Measurements from ENCODE around the gene GPNMB. TPM values are rescaled to one million over a fixed set of nuclear protein-coding genes. Genes with fewer than 3 reads are reported as not detected.
A peak's percentile ranks its signal among the peaks of the same experiment; 100 is the strongest.
"Not testable (repeated sequence)": the region's sequence is repeated elsewhere in the genome, so short reads cannot be mapped to it uniquely, and the experiment has no call there.

GPNMB gene
- total RNA-seq, 1 donor from 2014 or later, result 113 TPM

GRCh38 chr7:23216021-23216420 lies 30.6 kb upstream of the GPNMB start:
- H3K27me3 ChIP-seq, result no peaks in the 10 kb centered on the region

DNA sequence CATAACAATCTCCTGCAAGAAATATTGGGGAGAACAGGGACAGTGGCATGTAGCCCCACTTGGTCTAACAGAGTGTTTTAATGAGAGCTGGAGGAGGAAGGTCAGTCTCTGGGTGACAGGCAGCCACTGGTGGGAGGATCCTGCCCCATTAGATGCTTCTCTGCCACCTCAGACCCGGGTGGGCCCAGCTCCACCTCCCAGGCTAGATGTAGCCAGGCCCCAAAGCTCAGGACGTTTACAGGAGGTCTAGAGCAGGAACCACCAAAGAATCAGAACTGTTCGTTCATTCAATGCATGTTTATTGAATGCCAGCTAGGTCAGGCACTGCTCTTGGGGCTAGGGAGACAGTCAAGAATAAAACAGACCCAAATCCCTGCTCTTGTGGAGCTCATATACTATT lies 28.4 kb upstream of the GPNMB start:
- TF ChIP-seq, protein P1, sequence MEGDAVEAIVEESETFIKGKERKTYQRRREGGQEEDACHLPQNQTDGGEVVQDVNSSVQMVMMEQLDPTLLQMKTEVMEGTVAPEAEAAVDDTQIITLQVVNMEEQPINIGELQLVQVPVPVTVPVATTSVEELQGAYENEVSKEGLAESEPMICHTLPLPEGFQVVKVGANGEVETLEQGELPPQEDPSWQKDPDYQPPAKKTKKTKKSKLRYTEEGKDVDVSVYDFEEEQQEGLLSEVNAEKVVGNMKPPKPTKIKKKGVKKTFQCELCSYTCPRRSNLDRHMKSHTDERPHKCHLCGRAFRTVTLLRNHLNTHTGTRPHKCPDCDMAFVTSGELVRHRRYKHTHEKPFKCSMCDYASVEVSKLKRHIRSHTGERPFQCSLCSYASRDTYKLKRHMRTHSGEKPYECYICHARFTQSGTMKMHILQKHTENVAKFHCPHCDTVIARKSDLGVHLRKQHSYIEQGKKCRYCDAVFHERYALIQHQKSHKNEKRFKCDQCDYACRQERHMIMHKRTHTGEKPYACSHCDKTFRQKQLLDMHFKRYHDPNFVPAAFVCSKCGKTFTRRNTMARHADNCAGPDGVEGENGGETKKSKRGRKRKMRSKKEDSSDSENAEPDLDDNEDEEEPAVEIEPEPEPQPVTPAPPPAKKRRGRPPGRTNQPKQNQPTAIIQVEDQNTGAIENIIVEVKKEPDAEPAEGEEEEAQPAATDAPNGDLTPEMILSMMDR (IDR thresholded peaks at IDR 0.05), result no peak
- peak in 1 of 2 donors; percentile 49 for DNase-seq (ENCODE audit: extremely low spot score in 2 of 2)

More at GRCh38 chr7:23216021-23216420, 30.6 kb upstream of the GPNMB start:
- no peaks in the 10 kb centered on the region for H3K9me3 ChIP-seq
- intact Hi-C loops (cut with DNase I), result no loop called here
- TF ChIP-seq POLR2A (IDR thresholded peaks at IDR 0.05), result no peak
- no peak for TF ChIP-seq POLR2AphosphoS5 (IDR thresholded peaks at IDR 0.05; ENCODE audit: insufficient read depth in 1 of 2, low read depth in 1 of 2)
- TF ChIP-seq, protein P1 (IDR thresholded peaks at IDR 0.05), result no peak
- no peaks in the 10 kb centered on the region for H3K4me1 ChIP-seq
- DNase-seq (ENCODE audit: extremely low spot score in 2 of 2), result no peak
- H3K27ac ChIP-seq, result no peak overlapping the region
- H3K4me3 ChIP-seq, result no peak overlapping the region
- H3K36me3 ChIP-seq, result no peaks in the 10 kb centered on the region

DNA sequence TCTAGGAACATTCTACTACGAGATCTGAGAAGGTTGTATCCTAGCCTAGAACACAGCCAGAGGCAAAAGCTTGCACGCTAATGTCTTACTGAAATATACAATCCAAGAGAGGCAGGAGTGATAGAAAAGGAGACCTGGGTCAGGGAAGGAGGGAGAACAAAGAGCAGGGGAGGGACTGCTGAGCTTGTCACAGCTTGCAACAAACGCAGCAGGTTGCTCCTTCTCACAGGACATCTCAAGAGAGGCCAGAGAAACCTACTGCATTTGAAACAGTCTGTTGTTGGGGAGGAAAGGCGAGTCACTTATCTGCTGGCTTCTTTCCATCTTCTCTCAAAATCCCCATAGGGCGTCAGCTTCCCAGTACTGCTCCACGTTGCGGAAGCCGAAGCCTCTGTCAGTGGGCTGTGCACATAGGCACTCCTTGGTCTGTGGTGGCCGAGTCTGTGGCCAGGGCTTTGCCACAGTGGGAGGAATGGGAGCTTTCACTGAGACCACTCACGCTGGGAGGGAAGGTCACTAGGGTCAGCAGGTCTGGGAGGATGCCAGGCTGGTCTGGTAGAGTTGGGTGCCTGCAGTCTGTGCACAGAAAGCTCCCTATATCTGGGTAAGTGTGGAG lies 25.8 kb upstream of the GPNMB start:
- no peaks in the 10 kb centered on the region for H3K36me3 ChIP-seq
- H3K27me3 ChIP-seq, result no peaks in the 10 kb centered on the region
- no peak overlapping the region for H3K4me3 ChIP-seq
- no peak overlapping the region for H3K27ac ChIP-seq
- no peaks in the 10 kb centered on the region for H3K4me1 ChIP-seq
- intact Hi-C loops (cut with DNase I), result no loop called here
- no peak for TF ChIP-seq POLR2AphosphoS5 (IDR thresholded peaks at IDR 0.05; ENCODE audit: insufficient read depth in 1 of 2, low read depth in 1 of 2)
- TF ChIP-seq, protein P1 (IDR thresholded peaks at IDR 0.05), result no peak
- TF ChIP-seq POLR2A (IDR thresholded peaks at IDR 0.05), result no peak
- DNase-seq (ENCODE audit: extremely low spot score in 2 of 2), result no peak
- no peaks in the 10 kb centered on the region for H3K9me3 ChIP-seq

More for the DNA sequence above, 28.4 kb upstream of the GPNMB start:
- Histone ChIP-seq H3K9me3 (no peaks in the 10 kb centered on the region), H3K27ac (no peak overlapping the region), H3K36me3 (no peaks in the 10 kb centered on the region), H3K4me1 (no peaks in the 10 kb centered on the region), H3K4me3 (no peak overlapping the region), H3K27me3 (no peaks in the 10 kb centered on the region)
- intact Hi-C loops (cut with DNase I), result no loop called here

- no peak for DNase-seq (ENCODE audit: extremely low spot score in 2 of 2)
- Histone ChIP-seq H3K9me3 (no peaks in the 10 kb centered on the region), H3K4me3 (no peak overlapping the region), H3K4me1 (no peaks in the 10 kb centered on the region), H3K36me3 (no peaks in the 10 kb centered on the region), H3K27ac (no peak overlapping the region), H3K27me3 (no peaks in the 10 kb centered on the region)
- TF ChIP-seq POLR2AphosphoS5 (IDR thresholded peaks at IDR 0.05; ENCODE audit: insufficient read depth in 1 of 2, low read depth in 1 of 2) (no peak), POLR2A (IDR thresholded peaks at IDR 0.05) (no peak)
- TF ChIP-seq, protein P1 (IDR thresholded peaks at IDR 0.05), result no peak
- intact Hi-C loops (cut with DNase I), result no loop called here
Observed at GRCh38 chr7:23222439-23223030, 24.0 kb upstream of the GPNMB start.

DNA sequence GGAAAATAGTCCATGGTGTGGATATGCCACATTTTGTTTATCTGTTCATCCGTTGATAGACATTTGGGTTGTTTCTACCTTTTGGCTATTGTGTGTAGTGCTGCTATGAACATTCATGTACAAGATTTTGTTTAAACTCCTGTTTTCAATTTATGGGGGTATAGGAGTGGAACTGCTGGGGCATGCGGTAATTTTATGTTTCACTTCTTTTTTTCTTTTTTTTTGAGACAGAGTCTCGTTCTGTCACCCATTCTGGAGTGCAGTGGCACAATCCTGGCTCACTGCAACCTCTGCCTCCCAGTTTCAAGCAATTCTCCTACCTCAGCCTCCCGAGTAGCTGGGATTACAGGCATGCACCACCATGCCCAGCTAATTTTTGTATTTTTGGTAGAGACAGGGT lies 22.2 kb upstream of the GPNMB start:
- H3K4me3 ChIP-seq; H3K27ac ChIP-seq; DNase-seq (ENCODE audit: extremely low spot score in 2 of 2); H3K36me3 ChIP-seq; intact Hi-C loops (cut with DNase I); H3K4me1 ChIP-seq; H3K9me3 ChIP-seq; H3K27me3 ChIP-seq: not testable (repeated sequence)
